ENCODE data around the gene CSRNP3.

GRCh38 chr2:165454905-165455304 lies 14.6 kb upstream of the CSRNP3 start:
- TF ChIP-seq CTCF (conservative IDR thresholded peaks at IDR 0.05; ENCODE audit: low read length), result no peak
- no peak for TF ChIP-seq EZH2phosphoT487 (IDR thresholded peaks at IDR 0.05; ENCODE audit: borderline replicate concordance)

All from Loucy (cell line).